ENCODE measurements around the gene COL1A1. TPM values are rescaled to one million over a fixed set of nuclear protein-coding genes. Genes with fewer than 3 reads are reported as not detected.

COL1A1 gene
- total and polyA plus RNA-seq, 2 of the 13 experiments (the other 11 are each of a cell fraction or from before 2014, with no cell fraction given), result 0.05 TPM; not detected in 1

DNA sequence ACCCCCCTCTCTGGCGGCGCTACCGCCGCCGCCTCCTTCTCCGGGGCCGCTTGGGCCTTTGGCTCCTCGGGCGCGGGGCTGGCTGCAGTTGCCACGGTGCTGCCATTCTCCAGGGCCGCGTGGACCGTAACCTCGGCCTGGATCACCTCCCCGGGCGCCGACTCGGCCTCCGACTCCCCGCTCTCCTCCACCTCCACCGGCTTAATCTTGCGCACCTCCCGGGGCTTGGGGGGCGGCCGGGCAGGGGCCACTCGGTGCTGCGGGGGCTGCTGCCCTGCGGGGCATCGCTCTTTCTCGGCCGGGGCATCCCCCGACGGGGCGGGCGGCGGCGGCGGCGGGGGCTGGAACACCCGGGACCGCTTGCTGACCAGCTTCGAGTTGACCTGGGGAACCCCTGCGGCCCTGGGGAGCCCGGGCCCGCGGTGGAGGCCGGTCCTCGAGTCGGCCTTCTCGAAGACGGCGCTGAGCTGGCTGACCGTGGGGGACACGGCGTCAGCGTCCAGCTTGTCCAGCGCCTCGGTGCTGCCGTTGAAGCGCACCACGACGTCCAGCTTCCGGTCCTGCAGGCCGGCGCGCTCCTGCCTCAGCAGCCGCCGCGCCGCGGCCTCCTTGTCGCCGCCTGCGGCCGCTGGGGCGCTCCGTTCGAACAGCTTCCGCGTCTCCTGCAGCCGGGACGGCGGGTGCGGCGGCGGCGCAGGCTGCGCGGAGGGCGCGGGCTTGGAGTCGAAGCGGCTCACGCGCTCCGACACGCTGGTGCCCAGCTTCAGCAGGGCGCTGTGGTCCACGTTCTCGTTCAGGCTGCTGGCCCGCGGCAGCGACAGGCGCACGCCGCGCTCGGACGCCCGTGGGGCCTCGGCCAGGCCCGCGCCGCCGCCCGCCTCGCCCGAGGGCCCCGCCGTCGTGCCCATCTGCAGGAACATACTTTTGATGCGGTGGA lies 51.7 kb downstream of the COL1A1 start (continued):
- no peak for TF ChIP-seq NCOA2 (CRISPR knock-in tag; IDR thresholded peaks at IDR 0.05)
- TF ChIP-seq TBX3 (IDR thresholded peaks at IDR 0.05; ENCODE audit: borderline replicate concordance), result no peak
- TF ChIP-seq, protein P1, sequence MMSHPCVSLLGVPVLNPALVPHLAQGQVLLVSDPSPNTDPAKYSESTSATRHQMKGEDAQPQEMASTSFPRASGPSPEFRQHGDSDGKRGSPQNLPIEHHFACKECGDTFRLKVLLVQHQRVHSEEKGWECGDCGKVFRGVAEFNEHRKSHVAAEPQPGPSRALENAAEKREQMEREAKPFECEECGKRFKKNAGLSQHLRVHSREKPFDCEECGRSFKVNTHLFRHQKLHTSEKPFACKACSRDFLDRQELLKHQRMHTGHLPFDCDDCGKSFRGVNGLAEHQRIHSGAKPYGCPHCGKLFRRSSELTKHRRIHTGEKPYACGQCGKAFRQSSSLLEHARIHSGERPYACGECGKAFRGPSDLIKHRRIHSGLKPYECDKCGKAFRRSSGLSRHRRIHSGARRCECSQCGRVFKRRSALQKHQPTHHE (CRISPR knock-in tag; IDR thresholded peaks at IDR 0.05; ENCODE audit: borderline replicate concordance), result no peak
- TF ChIP-seq CBX2 (IDR thresholded peaks at IDR 0.05; ENCODE audit: low read depth, low read length), result no peak
- peak; percentile 82; the same call in 1 of the 2 replicates for TF ChIP-seq CBX2 (CRISPR knock-in tag; IDR thresholded peaks at IDR 0.05; ENCODE audit: low read depth)
- TF ChIP-seq XBP1 (CRISPR knock-in tag; IDR thresholded peaks at IDR 0.05), result no peak
- TF ChIP-seq MTA1 (CRISPR knock-in tag; IDR thresholded peaks at IDR 0.05; ENCODE audit: borderline replicate concordance), result no peak; the same call in 1 of the 2 replicates
- peak; percentile 86 for TF ChIP-seq TOPORS (CRISPR knock-in tag; IDR thresholded peaks at IDR 0.05)
- TF ChIP-seq ESRRA (CRISPR knock-in tag; IDR thresholded peaks at IDR 0.05; ENCODE audit: low read depth), result peak; percentile 41; the same call in 1 of the 2 replicates
- no peak; the same call in 1 of the 2 replicates for TF ChIP-seq EED (CRISPR knock-in tag; IDR thresholded peaks at IDR 0.05)
- TF ChIP-seq, protein P2, sequence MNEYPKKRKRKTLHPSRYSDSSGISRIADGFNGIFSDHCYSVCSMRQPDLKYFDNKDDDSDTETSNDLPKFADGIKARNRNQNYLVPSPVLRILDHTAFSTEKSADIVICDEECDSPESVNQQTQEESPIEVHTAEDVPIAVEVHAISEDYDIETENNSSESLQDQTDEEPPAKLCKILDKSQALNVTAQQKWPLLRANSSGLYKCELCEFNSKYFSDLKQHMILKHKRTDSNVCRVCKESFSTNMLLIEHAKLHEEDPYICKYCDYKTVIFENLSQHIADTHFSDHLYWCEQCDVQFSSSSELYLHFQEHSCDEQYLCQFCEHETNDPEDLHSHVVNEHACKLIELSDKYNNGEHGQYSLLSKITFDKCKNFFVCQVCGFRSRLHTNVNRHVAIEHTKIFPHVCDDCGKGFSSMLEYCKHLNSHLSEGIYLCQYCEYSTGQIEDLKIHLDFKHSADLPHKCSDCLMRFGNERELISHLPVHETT (CRISPR knock-in tag; conservative IDR thresholded peaks at IDR 0.05), result peak; percentile 54; the same call in 1 of the 2 replicates
- TF ChIP-seq, protein P3, sequence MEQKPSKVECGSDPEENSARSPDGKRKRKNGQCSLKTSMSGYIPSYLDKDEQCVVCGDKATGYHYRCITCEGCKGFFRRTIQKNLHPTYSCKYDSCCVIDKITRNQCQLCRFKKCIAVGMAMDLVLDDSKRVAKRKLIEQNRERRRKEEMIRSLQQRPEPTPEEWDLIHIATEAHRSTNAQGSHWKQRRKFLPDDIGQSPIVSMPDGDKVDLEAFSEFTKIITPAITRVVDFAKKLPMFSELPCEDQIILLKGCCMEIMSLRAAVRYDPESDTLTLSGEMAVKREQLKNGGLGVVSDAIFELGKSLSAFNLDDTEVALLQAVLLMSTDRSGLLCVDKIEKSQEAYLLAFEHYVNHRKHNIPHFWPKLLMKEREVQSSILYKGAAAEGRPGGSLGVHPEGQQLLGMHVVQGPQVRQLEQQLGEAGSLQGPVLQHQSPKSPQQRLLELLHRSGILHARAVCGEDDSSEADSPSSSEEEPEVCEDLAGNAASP (CRISPR knock-in tag; IDR thresholded peaks at IDR 0.05; ENCODE audit: borderline replicate concordance), result peak; percentile 6; the same call in 1 of the 2 replicates
- TF ChIP-seq MXD4 (CRISPR knock-in tag; IDR thresholded peaks at IDR 0.05), result no peak; the same call in 1 of the 2 replicates
- TF ChIP-seq, protein P4, sequence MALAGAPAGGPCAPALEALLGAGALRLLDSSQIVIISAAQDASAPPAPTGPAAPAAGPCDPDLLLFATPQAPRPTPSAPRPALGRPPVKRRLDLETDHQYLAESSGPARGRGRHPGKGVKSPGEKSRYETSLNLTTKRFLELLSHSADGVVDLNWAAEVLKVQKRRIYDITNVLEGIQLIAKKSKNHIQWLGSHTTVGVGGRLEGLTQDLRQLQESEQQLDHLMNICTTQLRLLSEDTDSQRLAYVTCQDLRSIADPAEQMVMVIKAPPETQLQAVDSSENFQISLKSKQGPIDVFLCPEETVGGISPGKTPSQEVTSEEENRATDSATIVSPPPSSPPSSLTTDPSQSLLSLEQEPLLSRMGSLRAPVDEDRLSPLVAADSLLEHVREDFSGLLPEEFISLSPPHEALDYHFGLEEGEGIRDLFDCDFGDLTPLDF (CRISPR knock-in tag; IDR thresholded peaks at IDR 0.05), result no peak
- TF ChIP-seq ZNF891 (CRISPR knock-in tag; IDR thresholded peaks at IDR 0.05), result no peak
- no peak for TF ChIP-seq SSRP1 (CRISPR knock-in tag; IDR thresholded peaks at IDR 0.05)
- TF ChIP-seq ZNF589 (CRISPR knock-in tag; conservative IDR thresholded peaks at IDR 0.05), result 0 out of 2 replicates have a peak, but pooled peaks have one; percentile 81
- TF ChIP-seq ZNF720 (CRISPR knock-in tag; IDR thresholded peaks at IDR 0.05), result no peak
- TF ChIP-seq, protein P5, sequence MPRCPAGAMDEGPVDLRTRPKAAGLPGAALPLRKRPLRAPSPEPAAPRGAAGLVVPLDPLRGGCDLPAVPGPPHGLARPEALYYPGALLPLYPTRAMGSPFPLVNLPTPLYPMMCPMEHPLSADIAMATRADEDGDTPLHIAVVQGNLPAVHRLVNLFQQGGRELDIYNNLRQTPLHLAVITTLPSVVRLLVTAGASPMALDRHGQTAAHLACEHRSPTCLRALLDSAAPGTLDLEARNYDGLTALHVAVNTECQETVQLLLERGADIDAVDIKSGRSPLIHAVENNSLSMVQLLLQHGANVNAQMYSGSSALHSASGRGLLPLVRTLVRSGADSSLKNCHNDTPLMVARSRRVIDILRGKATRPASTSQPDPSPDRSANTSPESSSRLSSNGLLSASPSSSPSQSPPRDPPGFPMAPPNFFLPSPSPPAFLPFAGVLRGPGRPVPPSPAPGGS (CRISPR knock-in tag; IDR thresholded peaks at IDR 0.05), result no peak; the same call in 1 of the 2 replicates
- no peak for TF ChIP-seq MED13 (CRISPR knock-in tag; IDR thresholded peaks at IDR 0.05)
- TF ChIP-seq RBAK (CRISPR knock-in tag; IDR thresholded peaks at IDR 0.05), result no peak
- no peak for TF ChIP-seq SIN3A (IDR thresholded peaks at IDR 0.05; ENCODE audit: borderline replicate concordance, low read depth, low read length)
- 0 out of 2 replicates have a peak, but pooled peaks have one; percentile 22 for TF ChIP-seq PPARG (CRISPR knock-in tag; conservative IDR thresholded peaks at IDR 0.05)
- TF ChIP-seq FOXK1 (CRISPR knock-in tag; IDR thresholded peaks at IDR 0.05; ENCODE audit: borderline replicate concordance, low read depth), result no peak
